GM19372 (cell line): ENCODE measurements around the gene KCNJ11.
A peak's percentile ranks its signal among the peaks of the same experiment; 100 is the strongest.
"Not testable (repeated sequence)": the region's sequence is repeated elsewhere in the genome, so short reads cannot be mapped to it uniquely, and the experiment has no call there.

Source experiments
- ATAC-seq: cut with Tn5 transposase; IDR thresholded peaks from one replicate; pipeline ENCODE4 v1.9.1; 2021; ENCODE audit warnings: mild to moderate bottlenecking, low read depth, moderate library complexity; ENCODE audit not compliant: unreplicated experiment

The KCNJ11 gene

DNA sequence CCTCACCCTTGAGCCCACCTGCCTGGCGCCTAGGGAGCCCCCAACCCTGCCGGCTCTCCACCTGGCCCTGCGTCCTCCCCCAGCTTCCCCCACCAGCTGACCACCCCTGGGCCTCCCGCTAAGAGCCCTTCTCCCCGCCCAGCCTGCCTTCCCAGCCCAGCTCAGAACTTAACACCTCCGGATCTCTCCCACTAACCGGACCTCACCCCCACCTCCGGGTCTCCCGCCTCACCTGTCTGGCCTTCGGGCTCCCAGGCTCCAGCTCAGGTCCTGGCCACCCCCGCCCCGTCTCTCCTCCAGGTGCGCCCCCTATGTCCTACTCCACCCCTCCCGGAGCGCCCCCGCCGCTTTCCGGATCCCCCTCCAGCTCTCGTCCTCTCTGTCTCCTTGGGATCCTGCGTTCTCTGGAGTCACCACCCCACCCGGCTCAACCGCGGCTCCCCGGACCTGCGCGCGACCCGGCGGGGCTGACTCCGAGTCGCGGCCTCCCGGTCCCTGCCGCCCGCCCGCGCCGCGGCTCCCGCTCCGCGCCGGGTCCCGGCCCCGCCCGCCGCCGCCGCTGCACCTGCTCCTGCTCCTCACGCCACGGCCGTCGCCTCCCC is at the start of gene KCNJ11:
KCNJ11 (minus strand) TSS at position 51 of the 602 bp plus-strand sequence. CDS start 568 bp downstream, outside the sequence.
- ATAC-seq = peak; percentile 41

GRCh38 chr11:17437366-17437765 is 48.9 kb upstream of the KCNJ11 start:
- ATAC-seq = no peak

GRCh38 chr11:17434108-17434507 is 45.6 kb upstream of the KCNJ11 start:
- ATAC-seq = no peak

DNA sequence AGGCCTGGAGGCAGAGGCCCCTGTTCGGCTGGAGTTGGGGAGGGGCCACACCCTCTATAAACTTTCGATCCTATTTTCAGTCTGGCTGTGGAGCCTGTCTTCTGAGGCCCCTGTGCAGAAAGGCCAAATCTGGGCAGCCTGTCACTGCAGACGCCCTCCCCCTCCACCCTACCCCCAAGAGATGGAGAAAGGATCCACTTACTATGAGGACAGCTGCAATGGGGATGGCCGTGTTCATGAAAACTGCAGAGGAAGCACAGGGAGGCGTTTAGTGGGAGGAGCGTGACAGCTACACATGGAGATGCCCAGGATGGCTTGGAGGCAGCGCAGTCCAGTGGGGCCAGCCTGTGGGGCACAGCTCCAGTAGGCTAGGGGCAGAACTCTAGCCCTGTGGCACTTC is 43.5 kb upstream of the KCNJ11 start:
- no peak for ATAC-seq

DNA sequence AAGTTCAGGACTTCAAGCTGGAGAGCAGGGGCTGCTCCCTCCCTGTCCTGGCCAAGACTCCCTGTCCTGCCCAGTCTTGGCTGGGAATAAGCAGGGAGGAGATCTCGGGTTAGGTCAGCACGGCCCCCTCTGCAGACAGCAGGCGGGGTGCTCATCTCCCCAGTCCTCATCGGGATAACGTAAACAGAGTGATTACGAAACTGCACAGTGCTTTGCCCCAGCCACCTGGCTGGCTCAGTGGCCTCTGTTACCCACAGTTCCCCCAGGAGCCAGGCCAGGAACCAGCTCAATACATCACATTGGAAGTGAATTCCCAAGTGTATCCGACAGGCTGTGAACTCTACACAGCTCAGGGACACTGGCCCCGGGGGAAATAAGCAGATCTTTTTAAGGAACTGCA is 42.7 kb upstream of the KCNJ11 start:
- ATAC-seq = no peak

- no peak for ATAC-seq
Observed at GRCh38 chr11:17430616-17431015, 42.2 kb upstream of the KCNJ11 start.

DNA sequence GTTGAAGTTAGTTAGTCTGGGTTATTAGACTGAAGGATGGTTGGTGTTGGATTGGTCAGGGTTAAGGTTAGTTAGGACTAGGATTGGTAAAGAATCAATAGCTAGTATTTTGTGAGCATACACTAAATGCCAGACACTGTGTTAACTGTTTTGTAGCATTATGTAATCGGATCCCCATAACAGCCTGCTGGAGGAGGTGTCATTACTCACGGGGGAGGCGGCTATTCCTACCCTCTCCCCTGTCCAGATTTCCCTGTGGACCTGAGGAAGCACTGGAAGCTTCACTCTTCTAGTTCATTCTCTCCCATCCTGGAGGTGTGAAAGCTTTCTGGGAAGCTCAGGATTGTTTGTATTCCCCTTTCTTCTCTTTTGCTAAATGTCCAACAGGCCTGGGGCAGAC is 40.5 kb upstream of the KCNJ11 start:
- no peak for ATAC-seq

- ATAC-seq = no peak
Observed at GRCh38 chr11:17428261-17428660, 39.8 kb upstream of the KCNJ11 start.

DNA sequence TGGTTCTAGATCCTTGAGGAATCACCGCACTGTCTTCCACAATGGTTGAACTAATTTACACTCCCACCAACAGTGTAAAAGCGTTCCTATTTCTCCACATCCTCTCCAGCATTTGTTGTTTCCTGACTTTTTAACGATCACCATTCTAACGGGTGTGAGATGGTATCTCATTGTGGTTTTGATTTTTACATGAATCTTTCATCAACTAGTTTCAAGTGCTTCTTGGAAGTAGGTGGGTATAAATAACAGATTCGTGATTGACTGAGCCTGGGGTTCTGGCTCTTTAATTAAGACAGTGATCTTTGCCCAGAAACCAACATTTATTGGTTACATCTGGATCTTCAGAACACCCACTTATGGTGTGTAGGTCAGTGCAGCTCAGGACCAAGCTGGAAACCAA is 37.8 kb upstream of the KCNJ11 start:
- not testable (repeated sequence) for ATAC-seq

DNA sequence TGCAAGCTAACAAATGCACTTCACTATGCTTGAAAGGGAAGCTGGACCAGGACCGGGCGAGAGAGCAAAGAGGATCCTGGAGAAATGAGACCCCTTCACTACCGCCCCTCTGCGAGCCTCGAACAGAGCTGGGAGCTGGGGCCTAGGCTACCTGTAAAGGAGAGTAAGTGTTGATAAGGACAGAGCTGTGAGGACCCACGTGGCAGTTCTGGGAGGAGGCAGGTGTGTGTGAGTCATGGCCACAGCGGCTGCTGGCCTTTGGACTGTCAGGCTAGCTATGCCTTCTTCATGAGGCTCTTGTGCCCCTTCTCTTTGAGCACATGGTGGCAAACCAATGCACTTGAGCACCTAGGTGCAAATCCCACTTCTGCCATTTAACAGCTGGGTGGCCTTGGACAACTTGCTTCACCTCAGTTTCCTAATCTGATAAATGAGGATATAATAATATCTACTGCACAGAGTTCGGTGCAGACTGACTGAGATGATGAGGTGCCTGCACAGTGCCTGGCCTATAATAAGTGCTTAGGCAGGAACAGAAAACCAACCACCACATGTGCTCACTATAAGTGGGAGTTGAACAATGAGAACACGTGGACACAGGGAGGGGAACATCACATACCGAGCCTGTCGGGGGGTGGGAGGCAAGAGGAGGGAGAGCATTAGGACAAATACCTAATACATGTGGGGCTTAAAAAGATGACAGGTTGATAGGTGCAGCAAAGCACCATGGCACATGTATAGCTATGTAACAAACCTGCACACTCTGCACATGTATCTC is 35.3 kb upstream of the KCNJ11 start:
- ATAC-seq = no peak

- ATAC-seq = no peak
Observed at GRCh38 chr11:17421781-17422180, 33.3 kb upstream of the KCNJ11 start.

DNA sequence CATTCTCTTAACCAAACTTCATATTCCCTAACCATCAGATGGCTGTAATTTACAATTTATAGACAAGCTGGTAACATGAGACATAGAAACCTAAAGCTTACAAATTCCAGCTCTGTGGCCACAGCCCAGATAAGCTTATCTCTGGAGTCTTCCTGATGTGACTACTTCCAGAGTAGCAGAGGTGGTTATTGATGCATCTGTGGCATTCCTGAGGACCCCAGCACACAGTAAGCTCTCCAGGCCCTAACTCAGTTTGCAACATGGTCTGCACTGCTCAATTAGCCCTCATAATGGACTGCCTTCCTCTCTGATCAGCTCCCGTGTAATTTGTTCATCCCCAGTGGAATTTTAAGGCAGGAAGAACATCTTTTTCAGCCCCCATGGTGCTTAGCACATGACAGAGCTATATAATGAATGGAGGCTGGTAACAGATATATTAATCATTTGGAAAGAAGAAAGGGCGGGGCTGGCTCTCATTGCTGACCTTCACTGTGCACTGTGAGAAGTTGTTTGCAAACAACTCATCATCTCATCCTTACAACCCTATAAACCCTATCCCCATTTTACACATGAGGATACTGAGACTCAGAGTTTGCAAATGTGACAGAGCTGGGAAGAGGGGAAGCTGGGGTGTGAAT is 30.1 kb upstream of the KCNJ11 start:
- no peak for ATAC-seq

- no peak for ATAC-seq
Observed at GRCh38 chr11:17416492-17416891, 28.0 kb upstream of the KCNJ11 start.

DNA sequence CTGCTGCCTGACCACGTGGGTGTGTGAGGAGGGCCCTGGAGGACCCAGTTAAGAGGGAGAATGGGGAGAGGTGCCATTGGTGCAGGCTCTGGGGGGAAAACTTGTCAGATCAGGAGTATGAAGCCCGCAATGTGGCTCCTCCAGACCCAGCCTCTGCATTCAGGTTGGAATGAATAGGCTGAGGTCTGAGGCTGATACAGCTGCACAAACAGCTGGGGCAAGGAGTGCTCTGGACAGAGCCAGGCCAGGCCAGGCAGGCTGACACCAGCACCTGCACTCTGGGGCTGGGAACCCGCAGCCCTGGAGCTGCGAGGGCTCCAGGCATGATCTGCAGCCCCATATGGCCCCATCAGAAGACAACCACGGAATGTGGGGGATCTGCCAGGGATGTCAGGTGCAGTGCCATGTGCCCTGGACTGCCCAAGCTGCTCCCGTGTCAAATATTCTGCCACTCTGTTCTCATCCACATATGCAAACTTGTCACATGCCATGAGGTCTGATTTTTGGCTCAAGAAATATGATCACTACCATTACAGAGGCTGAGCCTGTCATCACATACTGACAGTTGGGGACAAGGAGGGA is 27.2 kb upstream of the KCNJ11 start:
- ATAC-seq = no peak

DNA sequence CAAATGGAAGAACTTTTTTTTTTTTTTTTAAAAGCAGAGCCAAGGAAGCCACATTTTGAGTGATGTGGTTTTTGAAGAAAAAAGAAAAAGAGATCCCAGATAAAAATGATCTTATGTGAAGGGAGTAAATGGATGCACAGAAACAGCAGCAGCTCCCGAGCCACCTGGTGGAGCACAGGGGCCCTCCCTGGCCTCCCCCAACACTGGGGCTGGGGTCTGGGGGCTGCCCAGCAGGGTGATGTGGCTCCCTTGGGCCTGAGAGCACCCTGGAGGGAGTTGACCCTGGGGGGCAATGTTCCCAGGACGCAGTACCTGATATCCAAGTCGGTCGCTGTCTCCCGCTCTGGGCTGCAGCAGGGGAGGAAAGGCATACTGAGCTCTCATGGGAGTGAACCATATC is 26.5 kb upstream of the KCNJ11 start:
- no peak for ATAC-seq

DNA sequence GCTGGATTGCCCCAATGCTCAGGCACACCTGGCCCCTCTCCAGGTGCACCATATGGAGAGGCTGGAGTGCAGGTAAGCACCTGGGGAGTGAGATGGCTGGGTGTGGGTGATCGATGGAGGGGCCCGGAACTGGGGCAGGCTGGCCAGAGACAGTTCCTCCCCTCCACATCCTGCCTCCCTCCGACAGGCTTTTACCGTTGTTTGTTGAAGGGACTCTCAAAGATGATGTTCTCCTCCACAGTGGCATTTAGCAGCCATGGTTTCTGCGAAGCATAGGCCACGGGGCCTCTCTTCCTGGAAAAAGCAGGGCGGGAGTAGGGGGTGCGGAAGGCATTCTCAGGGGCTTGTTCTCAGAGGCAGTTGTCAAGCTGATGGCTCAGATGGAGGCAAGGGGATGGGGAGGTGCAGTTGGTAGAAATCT is 25.9 kb upstream of the KCNJ11 start:
- no peak for ATAC-seq

DNA sequence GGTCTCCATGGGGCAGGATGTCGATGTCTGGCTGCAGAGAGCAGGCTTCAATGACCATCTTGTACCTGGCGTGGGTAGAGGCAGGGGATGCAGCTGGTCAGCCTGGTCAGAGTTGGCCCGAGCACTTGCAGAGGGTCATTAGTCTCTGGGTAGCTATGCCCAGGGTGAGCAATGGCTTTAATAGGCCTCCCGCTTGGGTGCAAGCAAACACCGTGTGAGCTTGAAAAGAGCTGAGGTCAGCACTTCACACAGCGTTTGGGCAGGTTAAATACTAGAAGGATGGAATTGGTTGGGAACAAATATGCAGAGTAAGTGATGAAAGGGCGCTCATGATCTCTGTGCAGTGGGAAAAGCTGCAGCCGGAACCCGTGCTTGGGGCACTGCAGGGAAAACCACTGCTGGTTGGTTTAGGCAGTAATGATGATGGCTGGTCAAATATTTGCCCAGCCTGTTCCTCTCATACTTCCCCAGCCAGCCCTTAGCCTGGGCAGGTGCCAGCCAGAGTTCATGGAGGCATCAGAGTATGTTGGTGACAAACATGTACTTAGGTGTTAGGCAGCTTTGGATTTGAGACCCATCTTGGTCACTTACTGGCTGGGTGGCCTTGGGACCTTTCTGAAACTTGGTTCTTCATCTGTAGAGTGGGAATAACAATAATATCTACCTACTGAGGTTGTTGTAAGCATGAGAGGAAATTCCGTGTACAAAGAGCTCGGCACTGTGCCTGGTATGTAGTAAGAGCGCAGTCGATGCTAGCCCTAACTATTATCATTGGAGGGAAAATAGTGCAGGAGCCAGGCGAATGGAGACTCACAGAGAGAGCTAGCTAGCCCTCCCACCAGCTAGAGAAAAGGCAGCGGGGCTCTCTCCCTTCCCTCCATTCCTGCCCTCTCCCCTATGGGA is 25.2 kb upstream of the KCNJ11 start:
- ATAC-seq = no peak

DNA sequence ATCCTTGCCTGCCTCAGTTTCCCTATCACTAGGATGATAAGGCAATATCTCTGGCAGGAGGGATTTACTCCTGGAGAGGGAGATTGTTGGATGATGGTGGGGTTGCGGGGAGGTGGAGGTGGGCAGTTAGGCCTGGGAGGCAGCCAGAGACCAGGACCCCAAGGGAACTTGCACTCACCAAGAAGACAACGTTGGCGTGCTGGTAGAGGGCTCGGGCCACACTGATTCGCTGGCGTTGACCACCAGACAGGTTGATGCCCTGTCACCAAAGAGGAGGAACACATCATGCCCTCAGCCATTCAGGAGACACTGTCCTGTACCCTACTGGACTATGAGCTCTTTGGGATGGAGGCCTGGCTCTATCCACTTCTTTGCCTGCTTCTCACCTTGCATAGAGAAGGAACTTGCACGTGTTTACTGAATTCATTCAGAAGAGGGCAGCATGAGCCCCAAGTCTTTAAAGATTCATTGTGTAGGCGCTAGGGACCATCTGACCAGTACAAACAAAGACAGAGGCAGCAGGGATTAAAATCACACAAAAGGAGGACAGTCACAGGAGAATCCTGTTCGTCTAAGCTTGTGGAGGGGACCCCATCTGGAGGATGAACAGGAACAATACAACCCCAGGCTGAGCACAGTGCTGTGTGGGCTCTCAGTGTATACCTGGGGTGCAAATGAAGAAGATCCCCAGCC is 24.2 kb upstream of the KCNJ11 start:
- ATAC-seq = no peak

- no peak for ATAC-seq
Observed at GRCh38 chr11:17411418-17411817, 23.0 kb upstream of the KCNJ11 start.
